H1 (cell line): ENCODE data around the gene STK31. TPM values are rescaled to one million over a fixed set of nuclear protein-coding genes. Genes with fewer than 3 reads are reported as not detected.

Experiments used
- CREB1 ChIP-seq: IDR thresholded peaks from 2 replicates; pipeline ENCODE4 v1.6.1; 2012; ENCODE audit warnings: inconsistent platforms
- POLR2AphosphoS5 ChIP-seq: IDR thresholded peaks from 2 replicates; pipeline ENCODE4 v1.6.1; 2011; ENCODE audit warnings: low read depth, low read length
- polyA plus RNA-seq, 7 experiments: library from polyadenylated mRNA; depleted of rRNA in 3 of 7; stranded (reverse) in 5 of 7; unstranded in 2 of 7; fragments of >200 nt in 5 of 7; fragments of 200-250 nt in 2 of 7; gene quantifications; 1 replicate in 5 of 7; 2 replicates in 1 of 7; 4 replicates in 1 of 7; pipeline versions ENCODE4 v1.2.1 to v1.2.3, GENCODE V29; 2011 to 2013; ENCODE audit warnings: missing spikeins in 2 of 7, mixed read lengths in 2 of 7
- total RNA-seq: library from RNA; stranded (reverse); fragmentation: NEBNext Ultra II Directional; extraction: Animal tissue kit (Norgen Biotek cat#: 25700); gene quantifications from 2 replicates; pipeline ENCODE4 v1.2.1, GENCODE V29; 2021

The STK31 gene
- total and polyA plus RNA-seq, 2 of the 8 experiments (the other 6 are each of a cell fraction or from before 2014, with no cell fraction given): 0.15 to 0.32 TPM

DNA sequence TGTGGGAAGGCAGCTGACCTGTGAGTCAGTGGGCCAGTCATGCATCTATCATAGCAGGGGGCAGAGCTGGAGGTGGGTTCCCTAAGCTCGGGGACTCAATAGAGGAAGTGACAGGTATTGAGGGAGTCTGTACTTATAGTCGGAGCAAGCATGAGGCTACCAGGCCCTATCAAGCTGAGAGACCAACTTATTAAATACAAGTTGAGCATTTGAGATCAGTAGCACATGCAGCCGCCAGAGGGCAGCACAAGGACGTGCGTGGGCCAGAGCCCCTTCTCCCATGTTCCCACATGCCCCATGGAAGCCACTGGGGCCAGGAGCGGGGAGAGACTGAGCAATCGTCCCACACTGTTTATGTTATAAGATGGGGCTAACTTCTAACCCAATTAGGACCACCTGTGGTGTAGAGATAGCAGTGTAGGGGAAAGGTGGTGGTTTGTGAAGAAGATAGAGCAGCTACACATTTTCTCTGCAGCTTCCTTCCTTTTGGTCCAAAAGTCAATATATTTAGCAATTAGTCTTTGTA, 13.0 kb upstream of the STK31 start (continued):
- TF ChIP-seq POLR2AphosphoS5: peak; percentile 53; the same call in 1 of the 2 replicates
- 0 out of 2 replicates have a peak, but pooled peaks have one; percentile 15 for TF ChIP-seq CREB1
